ENCODE results near the gene MEGF11.

- TF ChIP-seq CTCF (IDR thresholded peaks at IDR 0.05; ENCODE audit: insufficient read depth, low read length, poor library complexity, severe bottlenecking) (no peak), EZH2phosphoT487 (conservative IDR thresholded peaks at IDR 0.05; ENCODE audit: low read length) (no peak)
These were observed 349.2 kb downstream of the MEGF11 start for GRCh38 chr15:65904301-65904700.
